GM21423 (cell line): ENCODE measurements around the gene PSMG4.
"Not testable (repeated sequence)": the region's sequence is repeated elsewhere in the genome, so short reads cannot be mapped to it uniquely, and the experiment has no call there.

Experiments used
- ATAC-seq: cut with Tn5 transposase; IDR thresholded peaks from one replicate; pipeline ENCODE4 v1.9.1; 2021; ENCODE audit warnings: mild to moderate bottlenecking, moderate library complexity; ENCODE audit not compliant: unreplicated experiment

PSMG4 gene

GRCh38 chr6:3230256-3230882 is 28.4 kb upstream of the PSMG4 start:
- ATAC-seq = no peak

GRCh38 chr6:3230900-3231246 is 27.9 kb upstream of the PSMG4 start:
- ATAC-seq = no peak

GRCh38 chr6:3231247-3232016 is 27.3 kb upstream of the PSMG4 start:
- ATAC-seq = no peak

- no peak for ATAC-seq
Observed at GRCh38 chr6:3232017-3232945, 26.5 kb upstream of the PSMG4 start.

GRCh38 chr6:3233321-3233720 is 25.4 kb upstream of the PSMG4 start:
- ATAC-seq = no peak

GRCh38 chr6:3233904-3234303 is 24.8 kb upstream of the PSMG4 start:
- ATAC-seq = no peak

GRCh38 chr6:3235486-3235885 is 23.3 kb upstream of the PSMG4 start:
- no peak for ATAC-seq

- no peak for ATAC-seq
Observed at GRCh38 chr6:3236005-3236404, 22.7 kb upstream of the PSMG4 start.

- ATAC-seq = no peak
Observed at GRCh38 chr6:3237761-3238662, 20.7 kb upstream of the PSMG4 start.

GRCh38 chr6:3239110-3239830 is 19.5 kb upstream of the PSMG4 start:
- no peak for ATAC-seq

- no peak for ATAC-seq
Observed at GRCh38 chr6:3240595-3240994, 18.2 kb upstream of the PSMG4 start.

- not testable (repeated sequence) for ATAC-seq
Observed at GRCh38 chr6:3241745-3242144, 17.0 kb upstream of the PSMG4 start.

- no peak for ATAC-seq
Observed at GRCh38 chr6:3242768-3243167, 16.0 kb upstream of the PSMG4 start.

- ATAC-seq = no peak
Observed at GRCh38 chr6:3244003-3244831, 14.5 kb upstream of the PSMG4 start.

- not testable (repeated sequence) for ATAC-seq
Observed at GRCh38 chr6:3244832-3245161, 13.9 kb upstream of the PSMG4 start.

GRCh38 chr6:3245216-3245615 is 13.5 kb upstream of the PSMG4 start:
- ATAC-seq = no peak

GRCh38 chr6:3247255-3248146 is 11.2 kb upstream of the PSMG4 start:
- no peak for ATAC-seq

GRCh38 chr6:3249821-3250220 is 8.9 kb upstream of the PSMG4 start:
- no peak for ATAC-seq
